Neuronal stem cell (in vitro differentiated cells): ENCODE results near the gene NECAB3.
"Not testable (repeated sequence)": the region's sequence is repeated elsewhere in the genome, so short reads cannot be mapped to it uniquely, and the experiment has no call there.

Source experiments
- DNase-seq: peaks from one replicate; pipeline ENCODE4 v3.0.0-alpha.2; 2013; ENCODE audit warnings: low spot score
- H2AFZ ChIP-seq: one replicate; pipeline ENCODE4 v1.6.1; 2013; ENCODE audit warnings: mild to moderate bottlenecking, low read length, inconsistent platforms
- H2AK5ac ChIP-seq: 2 replicates; pipeline ENCODE4 v1.6.1; 2013; ENCODE audit warnings: low read depth, mild to moderate bottlenecking, inconsistent platforms, low read length, moderate library complexity, mixed read lengths
- H2BK120ac ChIP-seq: 2 replicates; pipeline ENCODE4 v1.6.1; 2013; ENCODE audit warnings: low read depth, mild to moderate bottlenecking, inconsistent platforms, low read length, moderate library complexity, mixed read lengths
- H2BK12ac ChIP-seq: one replicate; pipeline ENCODE4 v1.6.1; 2013; ENCODE audit warnings: low read length, inconsistent platforms
- H2BK15ac ChIP-seq: 2 replicates; pipeline ENCODE4 v1.6.1; 2013; ENCODE audit warnings: mild to moderate bottlenecking, low read length, inconsistent platforms, mixed read lengths
- H2BK5ac ChIP-seq: one replicate; pipeline ENCODE4 v1.6.1; 2013; ENCODE audit warnings: inconsistent platforms, mild to moderate bottlenecking, low read length, moderate library complexity
- H3K14ac ChIP-seq: one replicate; pipeline ENCODE4 v1.6.1; 2013; ENCODE audit warnings: low read length, inconsistent platforms
- H3K18ac ChIP-seq: 2 replicates; pipeline ENCODE4 v1.6.1; 2013; ENCODE audit warnings: low read length, inconsistent platforms
- H3K23ac ChIP-seq: 2 replicates; pipeline ENCODE4 v1.6.1; 2013; ENCODE audit warnings: low read depth, mild to moderate bottlenecking, mixed read lengths, low read length, inconsistent platforms; ENCODE audit not compliant: poor library complexity
- H3K27ac ChIP-seq: replicated peaks from 3 replicates; pipeline ENCODE4 v1.5.1; 2013; ENCODE audit warnings: low read length, inconsistent platforms
- H3K27me3 ChIP-seq, 3 experiments: 2 replicates each; pipeline ENCODE4 v1.6.1; 2013; ENCODE audit warnings: low read length in 3 of 3, mild to moderate bottlenecking in 2 of 3, inconsistent platforms in 1 of 3, low read depth in 1 of 3, mixed read lengths in 1 of 3, moderate library complexity in 1 of 3; ENCODE audit not compliant: control insufficient read depth in 3 of 3, insufficient read depth in 3 of 3
- H3K36me3 ChIP-seq, 2 donors: replicated peaks in 1 of 2; 2 replicates each; pipeline ENCODE4 v1.6.1; 2013; ENCODE audit warnings: low read length in 2 of 2; ENCODE audit not compliant: control insufficient read depth in 2 of 2, insufficient read depth in 2 of 2
- H3K4ac ChIP-seq: 2 replicates; pipeline ENCODE4 v1.6.1; 2013; ENCODE audit warnings: inconsistent platforms, mild to moderate bottlenecking, low read length, moderate library complexity
- H3K4me1 ChIP-seq, 2 donors: 1 replicate in 1 of 2; 2 replicates in 1 of 2; pipeline ENCODE4 v1.6.1; 2013; ENCODE audit warnings: low read length in 2 of 2, low read depth in 1 of 2; ENCODE audit not compliant: control insufficient read depth in 2 of 2, insufficient read depth in 1 of 2
- H3K4me2 ChIP-seq: one replicate; pipeline ENCODE4 v1.6.1; 2013; ENCODE audit warnings: mild to moderate bottlenecking, low read length, inconsistent platforms; ENCODE audit not compliant: insufficient read depth, poor library complexity, severe bottlenecking
- H3K4me3 ChIP-seq, 2 donors: 2 replicates each; pipeline ENCODE4 v1.5.1; 2013; ENCODE audit warnings: low read length in 2 of 2, mild to moderate bottlenecking in 2 of 2, inconsistent platforms in 1 of 2, moderate library complexity in 1 of 2
- H3K79me1 ChIP-seq: one replicate; pipeline ENCODE4 v1.6.1; 2013; ENCODE audit warnings: low read depth, mild to moderate bottlenecking, inconsistent platforms, low read length, moderate library complexity
- H3K9ac ChIP-seq: one replicate; pipeline ENCODE4 v1.6.1; 2013; ENCODE audit warnings: mild to moderate bottlenecking, low read depth, low read length, inconsistent platforms; ENCODE audit not compliant: poor library complexity
- H3K9me3 ChIP-seq, 2 donors: replicated peaks in 1 of 2; 2 replicates each; pipeline versions ENCODE3 to v1.6.1; 2013; ENCODE audit warnings: low read length in 2 of 2, mild to moderate bottlenecking in 2 of 2, inconsistent platforms in 1 of 2, low read depth in 1 of 2, mixed read lengths in 1 of 2, moderate library complexity in 1 of 2; ENCODE audit not compliant: control insufficient read depth in 2 of 2, insufficient read depth in 1 of 2
- H4K8ac ChIP-seq: one replicate; pipeline ENCODE4 v1.6.1; 2013; ENCODE audit warnings: low read depth, mild to moderate bottlenecking, inconsistent platforms, low read length, moderate library complexity
- H4K91ac ChIP-seq: one replicate; pipeline ENCODE4 v1.6.1; 2013; ENCODE audit warnings: low read length, low read depth, mild to moderate bottlenecking, inconsistent platforms; ENCODE audit not compliant: poor library complexity
- WGBS, 2 donors: extraction: QIAGEN DNeasy Blood & Tissue Kit; methylation state at CpG; one replicate each; pipeline ENCODE4 v1.1.7; 2013; ENCODE audit warnings: missing lambda C conversion rate in 2 of 2, mixed read lengths in 1 of 2; ENCODE audit not compliant: insufficient read length in 2 of 2, insufficient replicate concordance in 1 of 2; ENCODE audit errors: extremely low coverage in 2 of 2; 5-methylcytosine and 5-hydroxymethylcytosine counted together

NECAB3 gene

GRCh38 chr20:33649201-33649681 is 25.0 kb downstream of the NECAB3 start:
- H3K4me1 ChIP-seq, result peaks cover 0 to 5% of the 10 kb centered on the region in 2 donors
- peaks cover 15 to 37% of the 10 kb centered on the region in 2 donors for H3K36me3 ChIP-seq
- H3K79me1 ChIP-seq, result peaks cover 2% of the 10 kb centered on the region
- no peak overlapping the region for H2BK12ac ChIP-seq
- no peak overlapping the region for H2BK15ac ChIP-seq
- no peak overlapping the region for H2BK5ac ChIP-seq
- H3K4me2 ChIP-seq, result no peak overlapping the region
- H3K4me3 ChIP-seq, result no peak overlapping the region
- H3K23ac ChIP-seq, result peak overlapping the region; percentile 17
- no peak overlapping the region for H3K4ac ChIP-seq
- H3K27ac ChIP-seq, result no peak overlapping the region
- H4K91ac ChIP-seq, result no peak overlapping the region
- H2AFZ ChIP-seq, result no peak overlapping the region
- H3K18ac ChIP-seq, result no peak overlapping the region
- no peak overlapping the region for H4K8ac ChIP-seq
- DNase-seq, result no peak
- H3K14ac ChIP-seq, result no peak overlapping the region
- no CpG with 5 or more reads among the region's 19 CpGs for WGBS, 2 donors
- no peak overlapping the region for H2AK5ac ChIP-seq
- no peak overlapping the region for H3K9ac ChIP-seq
- no peaks in the 10 kb centered on the region for H3K9me3 ChIP-seq
- H2BK120ac ChIP-seq, result no peak overlapping the region
- H3K27me3 ChIP-seq, result no peaks in the 10 kb centered on the region

GRCh38 chr20:33648396-33649004 is 25.7 kb downstream of the NECAB3 start:
- Histone ChIP-seq H3K27me3 (no peaks in the 10 kb centered on the region), H3K79me1 (peaks cover 2% of the 10 kb centered on the region), H2BK120ac (no peak overlapping the region), H3K4ac (no peak overlapping the region), H4K91ac (no peak overlapping the region), H3K4me1 (peaks cover 0 to 5% of the 10 kb centered on the region in 2 donors), H3K4me2 (no peak overlapping the region), H3K27ac (no peak overlapping the region), H2BK12ac (no peak overlapping the region), H3K14ac (no peak overlapping the region), H2AFZ (no peak overlapping the region), H3K18ac (no peak overlapping the region), H2BK5ac (no peak overlapping the region), H3K9me3 (no peaks in the 10 kb centered on the region), H3K36me3 (peaks cover 17 to 43% of the 10 kb centered on the region in 2 donors), H2AK5ac (no peak overlapping the region), H2BK15ac (no peak overlapping the region), H3K4me3 (no peak overlapping the region), H3K9ac (no peak overlapping the region), H3K23ac (no peak overlapping the region), H4K8ac (no peak overlapping the region)
- no peak for DNase-seq
- WGBS, 2 donors, result no CpG with 5 or more reads among the region's 14 CpGs

- no peak overlapping the region for H3K23ac ChIP-seq
- no CpG with 5 or more reads among the region's 11 CpGs for WGBS, 2 donors
- H3K14ac ChIP-seq, result no peak overlapping the region
Measured at GRCh38 chr20:33647603-33648395, 26.4 kb downstream of the NECAB3 start.

GRCh38 chr20:33646959-33647602 is 27.1 kb downstream of the NECAB3 start:
- H3K9me3 ChIP-seq, H3K4me3 ChIP-seq, H3K4me1 ChIP-seq, H3K4ac ChIP-seq, H2BK12ac ChIP-seq, H3K18ac ChIP-seq, H3K9ac ChIP-seq, H2BK5ac ChIP-seq, DNase-seq, H2BK15ac ChIP-seq, H3K4me2 ChIP-seq, H3K14ac ChIP-seq, H3K79me1 ChIP-seq, H2BK120ac ChIP-seq, H4K8ac ChIP-seq, H4K91ac ChIP-seq, H2AK5ac ChIP-seq, H3K27ac ChIP-seq, H3K27me3 ChIP-seq, H2AFZ ChIP-seq, H3K23ac ChIP-seq: not testable (repeated sequence)
- WGBS, 2 donors, result no CpG with 5 or more reads among the region's 14 CpGs
- H3K36me3 ChIP-seq, result peaks cover 17 to 54% of the 10 kb centered on the region in 2 donors

More at GRCh38 chr20:33647603-33648395, 26.4 kb downstream of the NECAB3 start:
- peaks cover 17 to 49% of the 10 kb centered on the region in 2 donors for H3K36me3 ChIP-seq
- H3K4ac ChIP-seq, result no peak overlapping the region
- H3K27ac ChIP-seq, result no peak overlapping the region
- no peaks in the 10 kb centered on the region for H3K9me3 ChIP-seq
- no peak overlapping the region for H2BK15ac ChIP-seq
- no peak overlapping the region for H2BK120ac ChIP-seq
- no peak overlapping the region for H2AFZ ChIP-seq
- no peak for DNase-seq
- H3K18ac ChIP-seq, result no peak overlapping the region
- H3K27me3 ChIP-seq, result no peaks in the 10 kb centered on the region
- no peak overlapping the region for H4K91ac ChIP-seq
- H3K4me1 ChIP-seq, result peaks cover 0 to 3% of the 10 kb centered on the region in 2 donors
- no peak overlapping the region for H4K8ac ChIP-seq
- H3K4me2 ChIP-seq, result no peak overlapping the region
- no peak overlapping the region for H3K9ac ChIP-seq
- H3K79me1 ChIP-seq, result peaks cover 2% of the 10 kb centered on the region
- H2AK5ac ChIP-seq, result no peak overlapping the region
- no peak overlapping the region for H2BK12ac ChIP-seq
- H3K4me3 ChIP-seq, result no peak overlapping the region
- H2BK5ac ChIP-seq, result no peak overlapping the region
